Keratinocyte (primary cell): ENCODE measurements around the gene PDE3A. TPM values are rescaled to one million over a fixed set of nuclear protein-coding genes. Genes with fewer than 3 reads are reported as not detected.

Experiments
- DNase-seq: peaks from one replicate; pipeline ENCODE4 v3.0.0-alpha.2; 2011; ENCODE audit warnings: low read depth, missing footprints, low spot score
- FAIRE-seq: peaks from 2 replicates; lab custom pipeline; 2011; peaks lifted over from hg19 to GRCh38; lab: Jason Lieb, UNC
- H2AFZ ChIP-seq: 2 replicates; pipeline ENCODE4 v1.6.0; 2012; ENCODE audit warnings: low read length, control low read depth, inconsistent platforms; ENCODE audit not compliant: control insufficient read depth
- H3K27ac ChIP-seq: 2 replicates; pipeline ENCODE4 v1.5.1; 2011; ENCODE audit warnings: low read length; ENCODE audit not compliant: control insufficient read depth, insufficient read depth
- H3K27me3 ChIP-seq: 3 replicates; pipeline ENCODE4 v1.6.0; 2011; ENCODE audit warnings: low read length; ENCODE audit not compliant: control insufficient read depth, insufficient read depth; ENCODE audit errors: extremely low read depth
- H3K36me3 ChIP-seq, 2 experiments: 2 replicates in 1 of 2; 3 replicates in 1 of 2; pipeline ENCODE4 v1.5.1; 2011; ENCODE audit warnings: low read length in 2 of 2, mild to moderate bottlenecking in 1 of 2; ENCODE audit not compliant: control insufficient read depth in 2 of 2, insufficient read depth in 2 of 2; ENCODE audit errors: extremely low read depth in 1 of 2
- H3K4me1 ChIP-seq: 3 replicates; pipeline ENCODE4 v1.5.1; 2011; ENCODE audit warnings: low read length; ENCODE audit not compliant: control insufficient read depth, insufficient read depth; ENCODE audit errors: extremely low read depth
- H3K4me2 ChIP-seq: 3 replicates; pipeline ENCODE4 v1.6.0; 2011; ENCODE audit warnings: low read depth, low read length; ENCODE audit not compliant: control insufficient read depth, insufficient read depth; ENCODE audit errors: extremely low read depth
- H3K4me3 ChIP-seq, 3 experiments: fragments of 200-600 bp in 1 of 3; sonication (generic) in 1 of 3; 2 replicates in 2 of 3; 3 replicates in 1 of 3; pipeline ENCODE4 v1.5.1; 2011 to 2016; ENCODE audit warnings: low read length in 3 of 3, mild to moderate bottlenecking in 3 of 3, control low read depth in 2 of 3, inconsistent platforms in 1 of 3, low read depth in 1 of 3, mixed read lengths in 1 of 3, mixed run types in 1 of 3, moderate library complexity in 1 of 3; ENCODE audit not compliant: control insufficient read depth in 2 of 3, insufficient read depth in 2 of 3; ENCODE audit errors: extremely low read depth in 1 of 3
- H3K79me2 ChIP-seq: 2 replicates; pipeline ENCODE4 v1.6.0; 2012; ENCODE audit warnings: low read length; ENCODE audit not compliant: control insufficient read depth, insufficient read depth
- H3K9ac ChIP-seq: 3 replicates; pipeline ENCODE4 v1.6.0; 2011; ENCODE audit warnings: low read length; ENCODE audit not compliant: control insufficient read depth, insufficient read depth; ENCODE audit errors: extremely low read depth
- H3K9me1 ChIP-seq: 3 replicates; pipeline ENCODE4 v1.6.0; 2011; ENCODE audit warnings: low read length; ENCODE audit not compliant: control insufficient read depth, insufficient read depth; ENCODE audit errors: extremely low read depth
- H3K9me3 ChIP-seq: 2 replicates; pipeline ENCODE4 v1.5.1; 2012; ENCODE audit warnings: low read depth, low read length; ENCODE audit not compliant: control insufficient read depth
- H4K20me1 ChIP-seq: 3 replicates; pipeline ENCODE4 v1.6.0; 2011; ENCODE audit warnings: low read length; ENCODE audit not compliant: control insufficient read depth, insufficient read depth; ENCODE audit errors: extremely low read depth
- EZH2 ChIP-seq: IDR thresholded peaks from one replicate; pipeline ENCODE4 v1.6.1; 2012; ENCODE audit warnings: inconsistent platforms, mild to moderate bottlenecking, low read length, moderate library complexity
- dilution Hi-C: fragments of 300-500 bp; cut with MboI; formaldehyde crosslinking; loops from one replicate; pipeline ENCODE4 v1.7.0; 2020; ENCODE audit warnings: low sequenced_read_pairs; ENCODE audit not compliant: extremely low pct_ligation_motif_present
- polyA plus RNA-seq, 5 experiments: library from polyadenylated mRNA; depleted of rRNA in 3 of 5; stranded (reverse) in 3 of 5; stranded (forward) in 1 of 5; unstranded in 1 of 5; fragments of >200 nt; gene quantifications; 1 replicate in 1 of 5; 2 replicates in 3 of 5; 3 replicates in 1 of 5; pipeline versions ENCODE4 v1.2.1 to v1.2.3, GENCODE V29; 2011 to 2012; ENCODE audit warnings: missing spikeins in 2 of 5, low read depth in 1 of 5, low replicate concordance in 1 of 5
- TF ChIP-seq, protein P1 (sequence below), 3 experiments: IDR thresholded peaks in 1 of 3; conservative IDR thresholded peaks in 1 of 3; optimal IDR thresholded peaks in 1 of 3; 2 replicates in 2 of 3; 3 replicates in 1 of 3; pipeline versions ENCODE3 to v1.5.1; 2011; ENCODE audit warnings: low read length in 3 of 3, mild to moderate bottlenecking in 3 of 3, moderate library complexity in 2 of 3, control low read depth in 1 of 3, inconsistent platforms in 1 of 3; ENCODE audit not compliant: insufficient read depth in 2 of 3; ENCODE audit errors: extremely low read depth in 1 of 3

PDE3A gene
- polyA plus RNA-seq, 1 donor (not counting 4 experiments of a cell fraction or from before 2014, with no cell fraction given): 0.01 TPM

- H3K27me3 ChIP-seq: no peaks in the 10 kb centered on the region
- no peak for FAIRE-seq
- no peaks in the 10 kb centered on the region for H3K79me2 ChIP-seq
Observed at GRCh38 chr12:20585055-20585625, 216.8 kb downstream of the PDE3A start.

DNA sequence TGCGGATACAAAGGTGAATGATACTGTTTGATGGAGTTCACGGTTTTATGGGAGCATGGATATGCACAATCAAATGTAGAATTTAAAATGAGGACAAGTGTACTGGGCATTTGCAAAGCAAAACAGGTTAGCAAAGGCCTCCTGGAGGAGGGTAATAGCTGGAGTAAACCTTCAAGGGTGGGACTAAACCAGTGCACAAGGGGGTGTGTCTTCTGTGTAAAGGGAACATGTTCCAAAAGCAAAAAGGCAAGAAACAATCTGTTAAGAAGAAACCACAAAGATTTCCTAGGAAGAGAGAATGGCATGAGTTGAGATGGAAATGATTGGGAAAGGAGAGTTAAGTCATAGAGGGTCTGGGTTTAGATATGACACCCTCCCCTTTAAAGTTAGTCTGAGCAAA is 217.6 kb downstream of the PDE3A start:
- Histone ChIP-seq H3K4me2 (no peak overlapping the region), H3K4me3 (no peak overlapping the region), H3K36me3 (no peaks in the 10 kb centered on the region), H3K4me1 (no peaks in the 10 kb centered on the region), H4K20me1 (no peaks in the 10 kb centered on the region), H3K9me1 (no peaks in the 10 kb centered on the region), H3K79me2 (no peaks in the 10 kb centered on the region), H3K9me3 (no peaks in the 10 kb centered on the region), H3K9ac (no peak overlapping the region), H3K27me3 (no peaks in the 10 kb centered on the region), H2AFZ (no peak overlapping the region), H3K27ac (no peak overlapping the region)
- TF ChIP-seq, protein P1, sequence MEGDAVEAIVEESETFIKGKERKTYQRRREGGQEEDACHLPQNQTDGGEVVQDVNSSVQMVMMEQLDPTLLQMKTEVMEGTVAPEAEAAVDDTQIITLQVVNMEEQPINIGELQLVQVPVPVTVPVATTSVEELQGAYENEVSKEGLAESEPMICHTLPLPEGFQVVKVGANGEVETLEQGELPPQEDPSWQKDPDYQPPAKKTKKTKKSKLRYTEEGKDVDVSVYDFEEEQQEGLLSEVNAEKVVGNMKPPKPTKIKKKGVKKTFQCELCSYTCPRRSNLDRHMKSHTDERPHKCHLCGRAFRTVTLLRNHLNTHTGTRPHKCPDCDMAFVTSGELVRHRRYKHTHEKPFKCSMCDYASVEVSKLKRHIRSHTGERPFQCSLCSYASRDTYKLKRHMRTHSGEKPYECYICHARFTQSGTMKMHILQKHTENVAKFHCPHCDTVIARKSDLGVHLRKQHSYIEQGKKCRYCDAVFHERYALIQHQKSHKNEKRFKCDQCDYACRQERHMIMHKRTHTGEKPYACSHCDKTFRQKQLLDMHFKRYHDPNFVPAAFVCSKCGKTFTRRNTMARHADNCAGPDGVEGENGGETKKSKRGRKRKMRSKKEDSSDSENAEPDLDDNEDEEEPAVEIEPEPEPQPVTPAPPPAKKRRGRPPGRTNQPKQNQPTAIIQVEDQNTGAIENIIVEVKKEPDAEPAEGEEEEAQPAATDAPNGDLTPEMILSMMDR (optimal IDR thresholded peaks at IDR 0.05 in 1 of 3, IDR thresholded peaks at IDR 0.05 in 1 of 3, conservative IDR thresholded peaks at IDR 0.05 in 1 of 3; ENCODE audit: extremely low read depth in 1 of 3, insufficient read depth in 2 of 3, low read length in 3 of 3): no peak
- no peak for TF ChIP-seq EZH2
- FAIRE-seq (no peak), DNase-seq (no peak)
- dilution Hi-C loops: no loop called here

More at GRCh38 chr12:20585055-20585625, 216.8 kb downstream of the PDE3A start:
- H3K27ac ChIP-seq: no peak overlapping the region
- no peaks in the 10 kb centered on the region for H4K20me1 ChIP-seq
- H3K9me3 ChIP-seq: no peaks in the 10 kb centered on the region
- H3K36me3 ChIP-seq: no peaks in the 10 kb centered on the region
- TF ChIP-seq, protein P1 (optimal IDR thresholded peaks at IDR 0.05 in 1 of 3, IDR thresholded peaks at IDR 0.05 in 1 of 3, conservative IDR thresholded peaks at IDR 0.05 in 1 of 3; ENCODE audit: extremely low read depth in 1 of 3, insufficient read depth in 2 of 3, low read length in 3 of 3): no peak
- TF ChIP-seq EZH2: no peak
- dilution Hi-C loops: no loop called here
- DNase-seq: no peak
- H2AFZ ChIP-seq: no peak overlapping the region
- H3K4me3 ChIP-seq: no peak overlapping the region
- no peak overlapping the region for H3K9ac ChIP-seq
- H3K4me1 ChIP-seq: no peaks in the 10 kb centered on the region
- H3K4me2 ChIP-seq: no peak overlapping the region
- H3K9me1 ChIP-seq: no peaks in the 10 kb centered on the region
